ENCODE measurements around the gene GGT6.
A peak's percentile ranks its signal among the peaks of the same experiment; 100 is the strongest.

GGT6 gene

DNA sequence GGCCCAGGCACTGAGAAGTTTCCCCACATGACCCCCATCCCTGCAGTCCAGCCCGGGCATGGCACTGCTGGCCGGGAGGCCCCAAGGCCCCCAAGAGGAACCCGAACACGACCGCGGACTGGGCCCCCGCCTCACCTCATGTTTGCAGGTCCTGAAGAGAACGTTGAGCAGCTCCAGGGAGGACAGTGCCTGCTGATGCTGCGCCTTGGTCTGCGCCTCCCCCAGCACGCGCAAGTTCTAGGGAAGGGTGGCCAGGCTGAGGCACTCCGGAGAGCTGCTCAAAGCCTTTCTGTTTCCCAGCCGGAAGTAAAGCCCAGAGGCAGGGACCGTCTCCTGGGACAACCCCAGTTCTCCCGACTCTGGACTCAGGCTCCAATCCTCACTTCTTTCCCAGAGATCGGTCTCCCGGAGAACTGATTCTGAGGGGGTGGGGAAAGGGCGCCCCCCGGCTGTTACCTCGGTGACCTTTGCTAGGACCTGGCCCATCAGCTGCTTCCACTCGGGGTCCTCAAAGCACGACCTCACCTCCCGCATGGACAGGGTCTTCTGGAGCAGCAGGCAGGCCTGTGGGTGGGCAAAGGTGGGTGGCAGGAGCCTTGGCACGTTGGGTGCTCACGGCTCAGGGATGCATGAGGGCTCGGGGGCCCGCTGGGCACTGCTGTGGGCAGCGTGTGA lies 18.9 kb downstream of the GGT6 start:
- Histone ChIP-seq H3K9ac (ENCODE audit: low read depth, low read length, poor library complexity, severe bottlenecking) (no peak overlapping the region), H3K9me2 (replicated peaks; ENCODE audit: low read depth, low read length) (no peaks in the 10 kb centered on the region), H3F3A (ENCODE audit: low read depth) (no peaks in the 10 kb centered on the region), H3K27me3 (ENCODE audit: insufficient read depth, low read length, poor library complexity, severe bottlenecking) (no peaks in the 10 kb centered on the region), H3K36me3 (ENCODE audit: insufficient read depth, low read length) (peaks cover 12% of the 10 kb centered on the region; the same call in 1 of the 2 replicates), H3K9me3 (ENCODE audit: insufficient read depth, low read depth, low read length) (no peaks in the 10 kb centered on the region), H3K4me2 (ENCODE audit: low read depth, low read length, poor library complexity, severe bottlenecking) (no peak overlapping the region), H4K20me1 (ENCODE audit: insufficient read depth, low read length, poor library complexity, severe bottlenecking) (no peaks in the 10 kb centered on the region), H3K79me2 (ENCODE audit: insufficient read depth, low read length) (no peaks in the 10 kb centered on the region), H3K4me3 (ENCODE audit: low read length, poor library complexity, severe bottlenecking) (no peak overlapping the region), H2AFZ (ENCODE audit: low read length) (no peak overlapping the region), H3K4me1 (ENCODE audit: insufficient read depth, low read length, poor library complexity, severe bottlenecking) (no peaks in the 10 kb centered on the region)
- no peak for TF ChIP-seq EZH2phosphoT487 (IDR thresholded peaks at IDR 0.05; ENCODE audit: borderline replicate concordance)
- TF ChIP-seq, protein P1, sequence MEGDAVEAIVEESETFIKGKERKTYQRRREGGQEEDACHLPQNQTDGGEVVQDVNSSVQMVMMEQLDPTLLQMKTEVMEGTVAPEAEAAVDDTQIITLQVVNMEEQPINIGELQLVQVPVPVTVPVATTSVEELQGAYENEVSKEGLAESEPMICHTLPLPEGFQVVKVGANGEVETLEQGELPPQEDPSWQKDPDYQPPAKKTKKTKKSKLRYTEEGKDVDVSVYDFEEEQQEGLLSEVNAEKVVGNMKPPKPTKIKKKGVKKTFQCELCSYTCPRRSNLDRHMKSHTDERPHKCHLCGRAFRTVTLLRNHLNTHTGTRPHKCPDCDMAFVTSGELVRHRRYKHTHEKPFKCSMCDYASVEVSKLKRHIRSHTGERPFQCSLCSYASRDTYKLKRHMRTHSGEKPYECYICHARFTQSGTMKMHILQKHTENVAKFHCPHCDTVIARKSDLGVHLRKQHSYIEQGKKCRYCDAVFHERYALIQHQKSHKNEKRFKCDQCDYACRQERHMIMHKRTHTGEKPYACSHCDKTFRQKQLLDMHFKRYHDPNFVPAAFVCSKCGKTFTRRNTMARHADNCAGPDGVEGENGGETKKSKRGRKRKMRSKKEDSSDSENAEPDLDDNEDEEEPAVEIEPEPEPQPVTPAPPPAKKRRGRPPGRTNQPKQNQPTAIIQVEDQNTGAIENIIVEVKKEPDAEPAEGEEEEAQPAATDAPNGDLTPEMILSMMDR (conservative IDR thresholded peaks at IDR 0.05; ENCODE audit: low read length) = peak; percentile 29; the same call in 1 of the 2 replicates

GRCh38 chr17:4540687-4541327 lies 19.6 kb downstream of the GGT6 start:
- Histone ChIP-seq H3K27me3 (ENCODE audit: insufficient read depth, low read length, poor library complexity, severe bottlenecking) (no peaks in the 10 kb centered on the region), H3K4me2 (ENCODE audit: low read depth, low read length, poor library complexity, severe bottlenecking) (no peak overlapping the region), H4K20me1 (ENCODE audit: insufficient read depth, low read length, poor library complexity, severe bottlenecking) (no peaks in the 10 kb centered on the region), H2AFZ (ENCODE audit: low read length) (no peak overlapping the region), H3K9me3 (ENCODE audit: insufficient read depth, low read depth, low read length) (no peaks in the 10 kb centered on the region), H3K4me3 (ENCODE audit: low read length, poor library complexity, severe bottlenecking) (no peak overlapping the region), H3K36me3 (ENCODE audit: insufficient read depth, low read length) (peaks cover 12% of the 10 kb centered on the region; the same call in 1 of the 2 replicates), H3K4me1 (ENCODE audit: insufficient read depth, low read length, poor library complexity, severe bottlenecking) (no peaks in the 10 kb centered on the region), H3K9ac (ENCODE audit: low read depth, low read length, poor library complexity, severe bottlenecking) (no peak overlapping the region), H3K9me2 (replicated peaks; ENCODE audit: low read depth, low read length) (no peaks in the 10 kb centered on the region), H3F3A (ENCODE audit: low read depth) (no peaks in the 10 kb centered on the region), H3K79me2 (ENCODE audit: insufficient read depth, low read length) (no peaks in the 10 kb centered on the region)
- TF ChIP-seq, protein P1 (conservative IDR thresholded peaks at IDR 0.05; ENCODE audit: low read length) = no peak
- TF ChIP-seq EZH2phosphoT487 (IDR thresholded peaks at IDR 0.05; ENCODE audit: borderline replicate concordance) = no peak

DNA sequence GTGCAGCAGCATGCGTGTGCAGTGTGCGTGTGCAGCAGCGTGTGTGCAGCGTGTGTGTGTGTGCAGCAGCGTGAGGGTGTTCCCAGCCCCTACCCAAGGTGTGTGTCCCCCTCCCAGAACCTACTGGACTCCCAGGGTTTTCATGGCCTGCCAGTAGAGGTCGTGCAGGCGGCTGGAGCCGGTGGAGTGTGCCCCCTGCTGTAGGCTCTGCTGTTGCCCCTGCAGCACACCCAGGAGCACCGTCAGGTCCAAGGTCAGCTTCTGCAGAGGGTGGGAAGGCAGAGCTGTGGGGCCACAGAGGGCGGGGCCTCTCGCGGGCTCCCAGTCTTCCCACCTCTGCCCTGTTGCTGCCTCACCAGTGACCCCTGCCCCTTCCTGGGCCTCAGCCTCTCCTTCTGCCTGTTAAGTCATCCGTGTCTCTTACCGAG lies 20.1 kb downstream of the GGT6 start:
- H3K9me2 ChIP-seq (replicated peaks; ENCODE audit: low read depth, low read length) = no peaks in the 10 kb centered on the region
- H3K9me3 ChIP-seq (ENCODE audit: insufficient read depth, low read depth, low read length) = no peaks in the 10 kb centered on the region
- H4K20me1 ChIP-seq (ENCODE audit: insufficient read depth, low read length, poor library complexity, severe bottlenecking) = no peaks in the 10 kb centered on the region
- H3K4me3 ChIP-seq (ENCODE audit: low read length, poor library complexity, severe bottlenecking) = no peak overlapping the region
- H3K9ac ChIP-seq (ENCODE audit: low read depth, low read length, poor library complexity, severe bottlenecking) = no peak overlapping the region
- TF ChIP-seq, protein P1 (conservative IDR thresholded peaks at IDR 0.05; ENCODE audit: low read length) = peak; percentile 44
- no peak for TF ChIP-seq EZH2phosphoT487 (IDR thresholded peaks at IDR 0.05; ENCODE audit: borderline replicate concordance)
- H3K79me2 ChIP-seq (ENCODE audit: insufficient read depth, low read length) = no peaks in the 10 kb centered on the region
- peaks cover 12% of the 10 kb centered on the region; the same call in 1 of the 2 replicates for H3K36me3 ChIP-seq (ENCODE audit: insufficient read depth, low read length)
- no peak overlapping the region for H3K4me2 ChIP-seq (ENCODE audit: low read depth, low read length, poor library complexity, severe bottlenecking)
- H3K27me3 ChIP-seq (ENCODE audit: insufficient read depth, low read length, poor library complexity, severe bottlenecking) = no peaks in the 10 kb centered on the region
- no peak overlapping the region for H2AFZ ChIP-seq (ENCODE audit: low read length)
- H3F3A ChIP-seq (ENCODE audit: low read depth) = no peaks in the 10 kb centered on the region
- H3K4me1 ChIP-seq (ENCODE audit: insufficient read depth, low read length, poor library complexity, severe bottlenecking) = no peaks in the 10 kb centered on the region
